ENCODE results near the gene ERICH4.

Gene ERICH4

GRCh38 chr19:41442473-41443355 is at the start of gene ERICH4:
Gene ERICH4 (plus strand): TSS chr19:41443156. CDS start chr19:41443170, 14 bp downstream.
- Mint-ChIP-seq H3K9me3 (no peaks in the 10 kb centered on the region), H3K4me3 (no peak within 1 kb of the TSS), H3K36me3 (ENCODE audit: low read depth) (peaks cover 11% of the 10 kb centered on the region), H3K4me1 (ENCODE audit: low read depth) (peaks cover 28% of the 10 kb centered on the region), H3K27ac (peak within 1 kb of the TSS; percentile 5), H3K27me3 (peaks cover 8% of the 10 kb centered on the region)
- intact Hi-C loops (cut with micrococcal nuclease): no loop called here

- peaks cover 45% of the 10 kb centered on the region for H3K36me3 Mint-ChIP-seq (ENCODE audit: low read depth)
- intact Hi-C loops (cut with micrococcal nuclease): loop anchor here (5.0 kb wide), 1 partner anchor 37 kb away; no protein-coding TSS in a partner anchor
- H3K4me1 Mint-ChIP-seq (ENCODE audit: low read depth): peaks cover 41% of the 10 kb centered on the region
- no peak overlapping the region for H3K4me3 Mint-ChIP-seq
- peak overlapping the region; percentile 93 for H3K27ac Mint-ChIP-seq
- H3K9me3 Mint-ChIP-seq: no peaks in the 10 kb centered on the region
- H3K27me3 Mint-ChIP-seq: no peaks in the 10 kb centered on the region
Measured at GRCh38 chr19:41395355-41395754, 47.6 kb upstream of the ERICH4 start.

GRCh38 chr19:41397086-41398049 is 45.6 kb upstream of the ERICH4 start, which contains the start of the genes BCKDHA and EXOSC5:
Gene BCKDHA (plus strand): TSS chr19:41397818. CDS start chr19:41397828, 10 bp downstream.
Gene EXOSC5 (minus strand): TSS chr19:41397359. CDS start chr19:41397328, 31 bp downstream.
- Mint-ChIP-seq H3K9me3 (no peaks in the 10 kb centered on the region), H3K27me3 (no peaks in the 10 kb centered on the region), H3K27ac (peak within 1 kb of the TSS; percentile 93), H3K36me3 (ENCODE audit: low read depth) (peaks cover 41% of the 10 kb centered on the region), H3K4me1 (ENCODE audit: low read depth) (peaks cover 55% of the 10 kb centered on the region), H3K4me3 (peak within 1 kb of the TSS; percentile 97)
- intact Hi-C loops (cut with micrococcal nuclease): loop anchor here (1.0 to 5.0 kb wide), 3 partner anchors 33 to 46 kb away; partner anchors contain the start of gene B9D2

- H3K36me3 Mint-ChIP-seq (ENCODE audit: low read depth): peaks cover 42% of the 10 kb centered on the region
- intact Hi-C loops (cut with micrococcal nuclease): loop anchor here (5.0 kb wide), 1 partner anchor 34 kb away; no protein-coding TSS in a partner anchor
- no peaks in the 10 kb centered on the region for H3K27me3 Mint-ChIP-seq
- H3K4me1 Mint-ChIP-seq (ENCODE audit: low read depth): peaks cover 59% of the 10 kb centered on the region
- peak overlapping the region; percentile 93 for H3K27ac Mint-ChIP-seq
- no peaks in the 10 kb centered on the region for H3K9me3 Mint-ChIP-seq
- peak overlapping the region; percentile 97 for H3K4me3 Mint-ChIP-seq
Measured at GRCh38 chr19:41398050-41398418, 44.9 kb upstream of the ERICH4 start.

GRCh38 chr19:41398598-41398997 is 44.4 kb upstream of the ERICH4 start:
- H3K9me3 Mint-ChIP-seq: no peaks in the 10 kb centered on the region
- peaks cover 59% of the 10 kb centered on the region for H3K4me1 Mint-ChIP-seq (ENCODE audit: low read depth)
- H3K27ac Mint-ChIP-seq: peak overlapping the region; percentile 93
- H3K36me3 Mint-ChIP-seq (ENCODE audit: low read depth): peaks cover 47% of the 10 kb centered on the region
- intact Hi-C loops (cut with micrococcal nuclease): loop anchor here (5.0 kb wide), 1 partner anchor 34 kb away; no protein-coding TSS in a partner anchor
- no peaks in the 10 kb centered on the region for H3K27me3 Mint-ChIP-seq
- H3K4me3 Mint-ChIP-seq: peak overlapping the region; percentile 97

- no peak overlapping the region for H3K27ac Mint-ChIP-seq
Measured at GRCh38 chr19:41399091-41399490, 43.9 kb upstream of the ERICH4 start.

GRCh38 chr19:41399525-41399924 is 43.4 kb upstream of the ERICH4 start:
- H3K27ac Mint-ChIP-seq: peak overlapping the region; percentile 68
- no peaks in the 10 kb centered on the region for H3K27me3 Mint-ChIP-seq
- H3K4me1 Mint-ChIP-seq (ENCODE audit: low read depth): peaks cover 55% of the 10 kb centered on the region
- H3K36me3 Mint-ChIP-seq (ENCODE audit: low read depth): peaks cover 52% of the 10 kb centered on the region
- intact Hi-C loops (cut with micrococcal nuclease): loop anchor here (5.0 kb wide), 1 partner anchor 33 kb away; no protein-coding TSS in a partner anchor
- no peaks in the 10 kb centered on the region for H3K9me3 Mint-ChIP-seq
- H3K4me3 Mint-ChIP-seq: no peak overlapping the region

More at GRCh38 chr19:41399091-41399490, 43.9 kb upstream of the ERICH4 start:
- H3K36me3 Mint-ChIP-seq (ENCODE audit: low read depth): peaks cover 52% of the 10 kb centered on the region
- H3K4me1 Mint-ChIP-seq (ENCODE audit: low read depth): peaks cover 55% of the 10 kb centered on the region
- no peaks in the 10 kb centered on the region for H3K9me3 Mint-ChIP-seq
- no peaks in the 10 kb centered on the region for H3K27me3 Mint-ChIP-seq
- intact Hi-C loops (cut with micrococcal nuclease): loop anchor here (5.0 kb wide), 1 partner anchor 33 kb away; no protein-coding TSS in a partner anchor
- H3K4me3 Mint-ChIP-seq: peak overlapping the region; percentile 97

- H3K4me1 Mint-ChIP-seq (ENCODE audit: low read depth): peaks cover 52% of the 10 kb centered on the region
- peak overlapping the region; percentile 27 for H3K27ac Mint-ChIP-seq
- H3K36me3 Mint-ChIP-seq (ENCODE audit: low read depth): peaks cover 52% of the 10 kb centered on the region
- intact Hi-C loops (cut with micrococcal nuclease): no loop called here
- no peak overlapping the region for H3K4me3 Mint-ChIP-seq
- H3K27me3 Mint-ChIP-seq: no peaks in the 10 kb centered on the region
- H3K9me3 Mint-ChIP-seq: no peaks in the 10 kb centered on the region
Measured at GRCh38 chr19:41401483-41401882, 41.5 kb upstream of the ERICH4 start.

GRCh38 chr19:41402010-41402409 is 40.9 kb upstream of the ERICH4 start:
- H3K27me3 Mint-ChIP-seq: no peaks in the 10 kb centered on the region
- H3K27ac Mint-ChIP-seq: no peak overlapping the region
- intact Hi-C loops (cut with micrococcal nuclease): no loop called here
- no peak overlapping the region for H3K4me3 Mint-ChIP-seq
- H3K4me1 Mint-ChIP-seq (ENCODE audit: low read depth): peaks cover 54% of the 10 kb centered on the region
- H3K36me3 Mint-ChIP-seq (ENCODE audit: low read depth): peaks cover 52% of the 10 kb centered on the region
- no peaks in the 10 kb centered on the region for H3K9me3 Mint-ChIP-seq

GRCh38 chr19:41403181-41403970 is 39.6 kb upstream of the ERICH4 start:
- H3K36me3 Mint-ChIP-seq (ENCODE audit: low read depth): peaks cover 44% of the 10 kb centered on the region
- no peaks in the 10 kb centered on the region for H3K9me3 Mint-ChIP-seq
- no peaks in the 10 kb centered on the region for H3K27me3 Mint-ChIP-seq
- peaks cover 61% of the 10 kb centered on the region for H3K4me1 Mint-ChIP-seq (ENCODE audit: low read depth)
- intact Hi-C loops (cut with micrococcal nuclease): no loop called here
- H3K4me3 Mint-ChIP-seq: no peak overlapping the region
- peak overlapping the region; percentile 31 for H3K27ac Mint-ChIP-seq

GRCh38 chr19:41405776-41406175 is 37.2 kb upstream of the ERICH4 start:
- peaks cover 67% of the 10 kb centered on the region for H3K4me1 Mint-ChIP-seq (ENCODE audit: low read depth)
- no peaks in the 10 kb centered on the region for H3K9me3 Mint-ChIP-seq
- intact Hi-C loops (cut with micrococcal nuclease): no loop called here
- peaks cover 40% of the 10 kb centered on the region for H3K36me3 Mint-ChIP-seq (ENCODE audit: low read depth)
- peak overlapping the region; percentile 89 for H3K27ac Mint-ChIP-seq
- H3K4me3 Mint-ChIP-seq: no peak overlapping the region
- H3K27me3 Mint-ChIP-seq: no peaks in the 10 kb centered on the region

GRCh38 chr19:41407271-41407670 is 35.7 kb upstream of the ERICH4 start:
- Mint-ChIP-seq H3K27ac (peak overlapping the region; percentile 89), H3K4me1 (ENCODE audit: low read depth) (peaks cover 66% of the 10 kb centered on the region), H3K4me3 (peak overlapping the region; percentile 26), H3K9me3 (no peaks in the 10 kb centered on the region), H3K27me3 (no peaks in the 10 kb centered on the region), H3K36me3 (ENCODE audit: low read depth) (peaks cover 41% of the 10 kb centered on the region)
- intact Hi-C loops (cut with micrococcal nuclease): no loop called here

- H3K4me3 Mint-ChIP-seq: no peak overlapping the region
- H3K4me1 Mint-ChIP-seq (ENCODE audit: low read depth): peaks cover 67% of the 10 kb centered on the region
- no peaks in the 10 kb centered on the region for H3K9me3 Mint-ChIP-seq
Measured at GRCh38 chr19:41408256-41408655, 34.7 kb upstream of the ERICH4 start.

More at GRCh38 chr19:41408256-41408655, 34.7 kb upstream of the ERICH4 start:
- Mint-ChIP-seq H3K27me3 (no peaks in the 10 kb centered on the region), H3K36me3 (ENCODE audit: low read depth) (peaks cover 43% of the 10 kb centered on the region), H3K27ac (peak overlapping the region; percentile 89)
- intact Hi-C loops (cut with micrococcal nuclease): no loop called here

Data from dendritic cell treated with granulocyte-macrophage colony-stimulating factor and Interleukin-4, amounts not matched to agents 40 ng/mL and 50 ng/mL, for 4 days (primary cell).